Stomach (tissue), 9 donors: ENCODE data around the gene C2orf76. TPM values are rescaled to one million over a fixed set of nuclear protein-coding genes. Genes with fewer than 3 reads are reported as not detected.

Experiments
- DNase-seq, 2 donors: peaks; one replicate each; pipeline versions ENCODE4 v3.0.0 to v3.0.0-alpha.2; 2013 to 2019
- H3K27ac ChIP-seq, 5 donors: fragments of 200-600 bp in 4 of 5; sonication (generic) in 4 of 5; one replicate each; pipeline ENCODE4 v1.5.1; 2013 to 2019; ENCODE audit warnings: mild to moderate bottlenecking in 1 of 5, moderate library complexity in 1 of 5
- H3K27me3 ChIP-seq, 3 donors: fragments of 200-600 bp; sonication (generic); one replicate each; pipeline ENCODE4 v1.5.1; 2017 to 2019; ENCODE audit warnings: mixed run types in 1 of 3
- H3K36me3 ChIP-seq, 4 donors: fragments of 200-600 bp; sonication (generic); 1 replicate in 3 of 4; 2 replicates in 1 of 4; pipeline ENCODE4 v1.5.1; 2016 to 2019
- H3K4me1 ChIP-seq, 4 donors: fragments of 200-600 bp; sonication (generic); one replicate each; pipeline ENCODE4 v1.5.1; 2016 to 2019
- H3K4me3 ChIP-seq, 4 donors: fragments of 200-600 bp; sonication (generic) in 3 of 4; one replicate each; pipeline ENCODE4 v1.5.1; 2016 to 2019; ENCODE audit warnings: mild to moderate bottlenecking in 1 of 4
- H3K9me3 ChIP-seq, 4 donors: fragments of 200-600 bp; sonication (generic); one replicate each; pipeline ENCODE4 v1.5.1; 2016 to 2019
- EP300 ChIP-seq: sonication (generic); formaldehyde crosslinking; IDR thresholded peaks from one replicate; pipeline ENCODE4 v1.6.1; 2017; ENCODE audit warnings: antibody characterized with exemption
- POLR2A ChIP-seq, 4 donors: fragments of 450-650 bp; IDR thresholded peaks; one replicate each; pipeline ENCODE4 v1.6.1; 2016; ENCODE audit warnings: antibody characterized with exemption in 4 of 4, control low read depth in 2 of 4, mild to moderate bottlenecking in 1 of 4, moderate library complexity in 1 of 4
- POLR2AphosphoS5 ChIP-seq, 3 donors: sonication (generic); formaldehyde crosslinking; IDR thresholded peaks; one replicate each; pipeline ENCODE4 v1.6.1; 2016; ENCODE audit warnings: antibody characterized with exemption in 3 of 3
- WGBS, 5 donors: extraction: QIAGEN DNeasy Blood & Tissue Kit in 3 of 5; methylation state at CpG; one replicate each; pipeline versions ENCODE4 v1.1.5 to v1.1.7; 2013 to 2018; 5-methylcytosine and 5-hydroxymethylcytosine counted together
- intact Hi-C: fragments of 100-400 bp; cut with DNase I; formaldehyde crosslinking; loops from one replicate; pipeline ENCODE4 v1.15.1; 2023; ENCODE audit warnings: low total_unique reads
- polyA plus RNA-seq, 3 donors: library from polyadenylated mRNA; stranded (reverse); fragments of 200-250 nt; gene quantifications; one replicate each; pipeline ENCODE4 v1.2.3, GENCODE V29; 2013
- total RNA-seq, 5 donors: library from RNA; depleted of rRNA; stranded (reverse); fragments of >200 nt; gene quantifications; one replicate each; pipeline versions ENCODE4 v1.1.0 to v1.2.3, GENCODE V29; 2014 to 2016
- TF ChIP-seq, protein P1 (sequence below), 7 experiments: fragments of 450-650 bp in 4 of 7; fragments of 200-600 bp in 3 of 7; sonication (generic) in 3 of 7; IDR thresholded peaks; one replicate each; pipeline ENCODE4 v1.5.1; 2016 to 2019; ENCODE audit warnings: antibody characterized with exemption in 7 of 7, control low read depth in 2 of 7, mild to moderate bottlenecking in 1 of 7
- donor health status: healthy with polysubstance abuse.
- donor health status: Bipolar disorder and iron deficiency.
- donor health status: healthy.

Gene C2orf76
- total and polyA plus RNA-seq, 8 donors, result 6.7 to 30.9 (median 15.2) TPM; not detected in 1

- H3K27ac ChIP-seq, result no peak overlapping the region
- WGBS, 5 donors, result 48 to 60% (median 51%) methylated on average over 8 of the region's 8 CpGs
- intact Hi-C loops, result no loop called here
These were observed 89.8 kb downstream of the C2orf76 start for GRCh38 chr2:119276864-119277263.

GRCh38 chr2:119267604-119268003 is 99.0 kb downstream of the C2orf76 start:
- H3K36me3 ChIP-seq, result peaks cover 0 to 30% (median 21%) of the 10 kb centered on the region in 4 donors
- H3K4me3 ChIP-seq, result no peak overlapping the region
- H3K27ac ChIP-seq, result no peak overlapping the region
- H3K27me3 ChIP-seq, result no peaks in the 10 kb centered on the region
- intact Hi-C loops, result no loop called here
- H3K4me1 ChIP-seq, result no peaks in the 10 kb centered on the region
- TF ChIP-seq POLR2A (IDR thresholded peaks at IDR 0.05) (no peak), EP300 (no peak), POLR2AphosphoS5 (IDR thresholded peaks at IDR 0.05) (no peak)
- TF ChIP-seq, protein P1, sequence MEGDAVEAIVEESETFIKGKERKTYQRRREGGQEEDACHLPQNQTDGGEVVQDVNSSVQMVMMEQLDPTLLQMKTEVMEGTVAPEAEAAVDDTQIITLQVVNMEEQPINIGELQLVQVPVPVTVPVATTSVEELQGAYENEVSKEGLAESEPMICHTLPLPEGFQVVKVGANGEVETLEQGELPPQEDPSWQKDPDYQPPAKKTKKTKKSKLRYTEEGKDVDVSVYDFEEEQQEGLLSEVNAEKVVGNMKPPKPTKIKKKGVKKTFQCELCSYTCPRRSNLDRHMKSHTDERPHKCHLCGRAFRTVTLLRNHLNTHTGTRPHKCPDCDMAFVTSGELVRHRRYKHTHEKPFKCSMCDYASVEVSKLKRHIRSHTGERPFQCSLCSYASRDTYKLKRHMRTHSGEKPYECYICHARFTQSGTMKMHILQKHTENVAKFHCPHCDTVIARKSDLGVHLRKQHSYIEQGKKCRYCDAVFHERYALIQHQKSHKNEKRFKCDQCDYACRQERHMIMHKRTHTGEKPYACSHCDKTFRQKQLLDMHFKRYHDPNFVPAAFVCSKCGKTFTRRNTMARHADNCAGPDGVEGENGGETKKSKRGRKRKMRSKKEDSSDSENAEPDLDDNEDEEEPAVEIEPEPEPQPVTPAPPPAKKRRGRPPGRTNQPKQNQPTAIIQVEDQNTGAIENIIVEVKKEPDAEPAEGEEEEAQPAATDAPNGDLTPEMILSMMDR (IDR thresholded peaks at IDR 0.05), result no peak
- no peaks in the 10 kb centered on the region for H3K9me3 ChIP-seq
- no peak for DNase-seq

More at GRCh38 chr2:119276864-119277263, 89.8 kb downstream of the C2orf76 start:
- no peak for DNase-seq
- Histone ChIP-seq H3K4me1 (peaks cover 0 to 3% (median 0%) of the 10 kb centered on the region in 4 donors), H3K27me3 (no peaks in the 10 kb centered on the region), H3K4me3 (no peak overlapping the region), H3K9me3 (no peaks in the 10 kb centered on the region), H3K36me3 (no peaks in the 10 kb centered on the region)
- TF ChIP-seq POLR2A (IDR thresholded peaks at IDR 0.05), result no peak
- no peak for TF ChIP-seq EP300
- TF ChIP-seq, protein P1 (IDR thresholded peaks at IDR 0.05), result no peak
- no peak for TF ChIP-seq POLR2AphosphoS5 (IDR thresholded peaks at IDR 0.05)

- Histone ChIP-seq H3K9me3 (no peaks in the 10 kb centered on the region), H3K27ac (no peak overlapping the region), H3K27me3 (no peaks in the 10 kb centered on the region), H3K4me1 (peaks cover 0 to 2% (median 0%) of the 10 kb centered on the region in 4 donors), H3K4me3 (no peak overlapping the region), H3K36me3 (peaks cover 0 to 30% (median 24%) of the 10 kb centered on the region in 4 donors)
- intact Hi-C loops, result no loop called here
- no peak for TF ChIP-seq POLR2A (IDR thresholded peaks at IDR 0.05)
- TF ChIP-seq EP300, result no peak
- no peak for TF ChIP-seq POLR2AphosphoS5 (IDR thresholded peaks at IDR 0.05)
- TF ChIP-seq, protein P1 (IDR thresholded peaks at IDR 0.05), result no peak
- WGBS, 5 donors, result 87 to 95% (median 92%) methylated on average over 8 of the region's 8 CpGs
- peak in 1 of 2 donors; percentile 0 for DNase-seq
These were observed 100.5 kb downstream of the C2orf76 start for GRCh38 chr2:119266091-119266589.

DNA sequence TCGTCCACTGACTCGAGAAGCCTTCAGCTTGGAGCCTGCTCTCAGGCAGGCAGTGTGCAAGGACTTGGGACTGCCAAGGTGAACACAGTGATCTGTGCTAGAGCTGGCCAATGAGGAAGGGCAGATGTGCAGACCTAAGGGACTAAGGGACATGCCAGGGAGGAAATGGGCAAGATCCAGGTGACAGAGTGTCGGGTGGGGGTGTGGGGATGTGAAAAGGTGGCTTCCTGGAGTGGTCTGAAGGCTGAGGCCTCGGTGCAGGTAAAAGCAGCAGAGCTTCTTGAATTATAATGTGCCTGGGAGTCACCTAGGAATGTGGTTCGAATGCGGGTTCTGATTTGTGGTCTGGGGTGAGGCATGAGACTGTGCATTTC is 101.0 kb downstream of the C2orf76 start:
- peaks cover 0 to 4% (median 0%) of the 10 kb centered on the region in 4 donors for H3K4me1 ChIP-seq
- DNase-seq, result peak in 1 of 2 donors; percentile 0
- no peaks in the 10 kb centered on the region for H3K9me3 ChIP-seq
- no peaks in the 10 kb centered on the region for H3K27me3 ChIP-seq
- no peak overlapping the region for H3K27ac ChIP-seq
- intact Hi-C loops, result no loop called here
- WGBS, 5 donors, result 84 to 89% (median 86%) methylated on average over 6 of the region's 6 CpGs
- H3K4me3 ChIP-seq, result no peak overlapping the region
- H3K36me3 ChIP-seq, result peaks cover 0 to 33% (median 24%) of the 10 kb centered on the region in 4 donors
- TF ChIP-seq EP300, result no peak
- no peak for TF ChIP-seq POLR2A (IDR thresholded peaks at IDR 0.05)
- no peak for TF ChIP-seq POLR2AphosphoS5 (IDR thresholded peaks at IDR 0.05)
- TF ChIP-seq, protein P1 (IDR thresholded peaks at IDR 0.05), result no peak
